K562 (cell line): ENCODE results near the gene ILF3. TPM values are rescaled to one million over a fixed set of nuclear protein-coding genes. Genes with fewer than 3 reads are reported as not detected.

Experiments
- ATAC-seq: fragments of 200-7000 bp; cut with Tn5 transposase; 3 replicates; pipeline ENCODE4 v1.9.1; 2020; ENCODE audit warnings: moderate library complexity
- BruUV-seq: library from RNA; stranded (reverse); fragments of 400-500 nt; replicated peaks from 2 replicates; lab custom pipeline; 2021; lab: Mats Ljungman, UMichigan
- CTCF ChIA-PET: fragments of 300-600 bp; formaldehyde crosslinking; extraction: SDS; loops from one replicate; lab custom pipeline; 2021; ENCODE audit warnings: low intra/inter-chr PET ratio; lab: Yijun Ruan, JAX
- POLR2A ChIA-PET: fragments of 300-600, 350-650 bp; sonication (Branson Sonifier 250); formaldehyde crosslinking; extraction: SDS; loops from one replicate; lab custom pipeline; 2021; ENCODE audit warnings: antibody characterized with exemption, inconsistent platforms; lab: Yijun Ruan, JAX
- DNase-seq, 4 experiments: peaks; one replicate each; pipeline versions ENCODE4 v3.0.0 to v3.0.0-alpha.2; 2011 to 2018; ENCODE audit warnings: low spot score in 3 of 4, mixed read lengths in 3 of 4; ENCODE audit errors: extremely low read depth in 1 of 4
- FAIRE-seq: peaks from 2 replicates; lab custom pipeline; 2011; peaks lifted over from hg19 to GRCh38; lab: Jason Lieb, UNC
- H2AFZ ChIP-seq: 2 replicates; pipeline ENCODE4 v1.6.0; 2011; ENCODE audit warnings: low read depth, low read length, control low read depth, inconsistent platforms
- H3K27ac ChIP-seq: fragments of 200-600 bp; 3 replicates; pipeline ENCODE4 v1.8.0; 2011; ENCODE audit warnings: low read depth, mild to moderate bottlenecking, control low read depth, inconsistent platforms, low read length, moderate library complexity, mixed read lengths; ENCODE audit errors: extremely low read depth
- H3K27me3 ChIP-seq, 2 experiments: fragments of 300-600 bp in 1 of 2; 2 replicates in 1 of 2; 3 replicates in 1 of 2; pipeline versions ENCODE4 v1.6.0 to v1.8.0; 2011; ENCODE audit warnings: inconsistent platforms in 2 of 2, low read length in 2 of 2, mild to moderate bottlenecking in 1 of 2, mixed read lengths in 1 of 2, moderate library complexity in 1 of 2; ENCODE audit not compliant: control insufficient read depth in 2 of 2, insufficient read depth in 2 of 2
- H3K36me3 ChIP-seq: fragments of 300-600 bp; 3 replicates; pipeline ENCODE4 v1.8.0; 2011; ENCODE audit warnings: mild to moderate bottlenecking, low read length, inconsistent platforms; ENCODE audit not compliant: control insufficient read depth, insufficient read depth
- H3K4me1 ChIP-seq, 2 experiments: fragments of 200-600 bp in 1 of 2; replicated peaks in 1 of 2; 2 replicates in 1 of 2; 3 replicates in 1 of 2; pipeline versions ENCODE4 v1.5.1 to v1.8.0; 2011; ENCODE audit warnings: inconsistent platforms in 2 of 2, low read length in 2 of 2, mild to moderate bottlenecking in 1 of 2, mixed read lengths in 1 of 2, moderate library complexity in 1 of 2; ENCODE audit not compliant: control insufficient read depth in 2 of 2, insufficient read depth in 2 of 2
- H3K4me2 ChIP-seq: 2 replicates; pipeline ENCODE4 v1.6.1; 2011; ENCODE audit warnings: low read length, control low read depth, inconsistent platforms, mixed read lengths; ENCODE audit not compliant: insufficient read depth
- H3K4me3 ChIP-seq: fragments of 200-600 bp; sonication (generic), shearing (Covaris generic); 2 replicates; pipeline ENCODE4 v1.5.1; 2016; ENCODE audit warnings: control low read depth, inconsistent platforms
- H3K79me2 ChIP-seq: fragments of 200-600 bp; 3 replicates; pipeline ENCODE4 v1.8.0; 2011; ENCODE audit warnings: low read length, inconsistent platforms; ENCODE audit not compliant: control insufficient read depth, insufficient read depth
- H3K9ac ChIP-seq, 2 experiments: 2 replicates each; pipeline versions ENCODE4 v1.6.0 to v1.6.1; 2011; ENCODE audit warnings: low read depth in 2 of 2, low read length in 2 of 2, control low read depth in 1 of 2, inconsistent platforms in 1 of 2, mild to moderate bottlenecking in 1 of 2, mixed read lengths in 1 of 2; ENCODE audit not compliant: insufficient read depth in 1 of 2
- H3K9me1 ChIP-seq: one replicate; pipeline ENCODE4 v1.6.0; 2011; ENCODE audit warnings: inconsistent platforms, mild to moderate bottlenecking, low read length, moderate library complexity; ENCODE audit not compliant: control insufficient read depth, insufficient read depth
- H3K9me3 ChIP-seq: replicated peaks from 2 replicates; pipeline ENCODE4 v1.5.1; 2011; ENCODE audit warnings: low read depth, low read length, inconsistent platforms; ENCODE audit not compliant: control insufficient read depth, insufficient read depth
- H4K20me1 ChIP-seq: replicated peaks from 2 replicates; pipeline ENCODE4 v1.6.1; 2011; ENCODE audit warnings: low read length, inconsistent platforms, mixed read lengths; ENCODE audit not compliant: control insufficient read depth, insufficient read depth
- CSDE1 ChIP-seq, 2 experiments: fragments of 450-650 bp; IDR thresholded peaks; 2 replicates each; pipeline ENCODE4 v1.6.1; 2016; ENCODE audit warnings: mild to moderate bottlenecking in 1 of 2
- DMBX1 ChIP-seq: fragments of 250-450 bp; sonication (Bioruptor Pico); IDR thresholded peaks from 2 replicates; pipeline ENCODE4 v1.8.0; 2022; ENCODE audit warnings: inconsistent platforms, mild to moderate bottlenecking, moderate library complexity, borderline replicate concordance
- ELF1 ChIP-seq: fragments of 200-800 bp; sonication (Bioruptor generic); IDR thresholded peaks from 2 replicates; pipeline ENCODE4 v1.6.1; 2016; ENCODE audit warnings: missing genetic modification characterization, missing compliant biosample characterization
- HNRNPK ChIP-seq: fragments of 200-400 bp; formaldehyde crosslinking; IDR thresholded peaks from one replicate; pipeline ENCODE4 v1.6.1; 2018; ENCODE audit warnings: mild to moderate bottlenecking, low read depth, low read length; ENCODE audit not compliant: poor library complexity, severe bottlenecking
- KDM5B ChIP-seq: fragments of 200-600 bp; sonication (generic); IDR thresholded peaks from 2 replicates; pipeline ENCODE4 v1.6.1; 2012; ENCODE audit warnings: low read depth, mild to moderate bottlenecking, moderate library complexity, low read length, control low read depth, inconsistent platforms; ENCODE audit not compliant: insufficient replicate concordance
- MAFF ChIP-seq: IDR thresholded peaks from 2 replicates; pipeline ENCODE4 v1.6.1; 2012; ENCODE audit warnings: low read length, improper control_type of control experiment
- MAFK ChIP-seq: IDR thresholded peaks from 2 replicates; pipeline ENCODE4 v1.6.1; 2011; ENCODE audit warnings: low read length, improper control_type of control experiment
- NELFE ChIP-seq: IDR thresholded peaks from 2 replicates; pipeline ENCODE4 v1.6.1; 2011; ENCODE audit warnings: mild to moderate bottlenecking; ENCODE audit not compliant: insufficient read depth, insufficient read length
- PHB ChIP-seq: fragments of 250-450 bp; sonication (Bioruptor Pico); IDR thresholded peaks from 2 replicates; pipeline ENCODE4 v1.5.0; 2021
- PHF21A ChIP-seq: fragments of 450-650 bp; IDR thresholded peaks from 2 replicates; pipeline ENCODE4 v1.6.1; 2017; ENCODE audit warnings: low read depth, borderline replicate concordance
- POLR2G ChIP-seq: fragments of 200-400 bp; formaldehyde crosslinking; IDR thresholded peaks from 2 replicates; pipeline ENCODE4 v1.6.1; 2017; ENCODE audit warnings: low read depth, mild to moderate bottlenecking, antibody characterized with exemption, low read length, moderate library complexity
- SAP30 ChIP-seq: fragments of 200-600 bp; sonication (generic); IDR thresholded peaks from 2 replicates; pipeline ENCODE4 v1.6.1; 2012; ENCODE audit warnings: borderline replicate concordance, low read depth, mild to moderate bottlenecking, moderate library complexity, low read length, control low read depth, inconsistent platforms; ENCODE audit not compliant: insufficient read depth, poor library complexity, severe bottlenecking
- SRSF7 ChIP-seq: fragments of 200-400 bp; formaldehyde crosslinking; optimal IDR thresholded peaks from 2 replicates; pipeline ENCODE3; 2017; ENCODE audit warnings: mild to moderate bottlenecking, low read depth, low read length
- TAL1 ChIP-seq: fragments of 450-650 bp; IDR thresholded peaks from 2 replicates; pipeline ENCODE4 v1.6.1; 2016; ENCODE audit warnings: mild to moderate bottlenecking
- ZNF347 ChIP-seq: fragments of 450-650 bp; formaldehyde crosslinking; IDR thresholded peaks from 2 replicates; pipeline ENCODE4 v1.4.0; 2020; ENCODE audit warnings: low read depth, mild to moderate bottlenecking, moderate library complexity
- WGBS: fragments of 100-300 bp; shearing (Covaris generic); methylation state at CpG from one replicate; pipeline ENCODE4 v1.1.6; 2016; ENCODE audit warnings: low coverage, mixed read lengths; ENCODE audit not compliant: insufficient coverage; ENCODE audit errors: missing lambda C conversion rate; 5-methylcytosine and 5-hydroxymethylcytosine counted together
- in situ Hi-C: fragments of 300-500 bp; cut with MboI; formaldehyde crosslinking; loops from 4 replicates; pipeline ENCODE4 v1.15.0; 2018; ENCODE audit warnings: inconsistent platforms, mixed read lengths
- intact Hi-C: fragments of 100-400 bp; cut with micrococcal nuclease; formaldehyde crosslinking; loops from 2 replicates; pipeline ENCODE4 v1.14.2; 2022
- polyA plus RNA-seq, 8 experiments: library from polyadenylated mRNA; depleted of rRNA in 4 of 8; stranded (reverse) in 5 of 8; unstranded in 3 of 8; fragments of >200 nt; fragmentation: Nextera tagmentation in 2 of 8; fragmentation: Illumina TruSeq in 1 of 8; extraction: Ambion mirVana in 2 of 8; extraction: Trizol in 1 of 8; gene quantifications; 2 replicates each; pipeline versions ENCODE4 v1.2.1 to v1.2.3, GENCODE V29; 2011 to 2014; ENCODE audit warnings: inconsistent platforms in 1 of 8, missing spikeins in 1 of 8
- total RNA-seq, 7 experiments: library from RNA; depleted of rRNA in 6 of 7; stranded (reverse); fragments of >200 nt in 6 of 7; fragmentation: Illumina TruSeq in 2 of 7; extraction: Trizol in 2 of 7; gene quantifications; 2 replicates each; pipeline versions ENCODE4 v1.2.1 to v1.2.3, GENCODE V29; 2011 to 2021; ENCODE audit warnings: low replicate concordance in 1 of 7
- TF ChIP-seq, protein P1 (sequence below): fragments of 250-450 bp; sonication (Bioruptor Pico); IDR thresholded peaks from 2 replicates; pipeline ENCODE4 v1.5.0; 2020; ENCODE audit warnings: mild to moderate bottlenecking
- TF ChIP-seq, protein P2 (sequence below): fragments of 450-650 bp; formaldehyde crosslinking; IDR thresholded peaks from 2 replicates; pipeline ENCODE4 v1.4.0; 2020; ENCODE audit warnings: mild to moderate bottlenecking, moderate library complexity
- TF ChIP-seq, protein P3 (sequence below): fragments of 450-650 bp; IDR thresholded peaks from 2 replicates; pipeline ENCODE4 v1.6.1; 2017; ENCODE audit warnings: mild to moderate bottlenecking, moderate library complexity

Gene ILF3
- total and polyA plus RNA-seq, 9 of the 15 experiments (the other 6 are each of a cell fraction or from before 2014, with no cell fraction given): 26.0 to 453 (median 175) TPM

DNA sequence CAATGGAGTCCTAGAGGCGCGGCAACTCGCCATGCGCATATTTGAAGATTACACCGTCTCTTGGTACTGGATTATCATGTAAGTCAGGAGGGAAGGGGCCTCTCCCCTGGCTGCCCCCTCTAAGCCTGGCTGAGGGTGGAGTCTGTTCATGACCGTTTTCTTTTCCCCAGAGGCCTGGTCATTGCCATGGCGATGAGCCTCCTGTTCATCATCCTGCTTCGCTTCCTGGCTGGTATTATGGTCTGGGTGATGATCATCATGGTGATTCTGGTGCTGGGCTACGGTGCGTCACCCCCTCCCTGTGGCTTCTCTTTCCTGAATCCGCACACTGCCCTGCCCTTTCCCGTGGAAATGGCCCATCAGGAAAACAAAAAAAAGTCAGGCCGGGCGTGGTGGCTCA, 22.3 kb upstream of the ILF3 start:
- no peak for DNase-seq
- ChIA-PET CTCF (interaction anchor here (0.7 kb wide), 1 partner anchor 9 kb away, joined by 4 read pairs; no protein-coding TSS in a partner anchor), POLR2A (no interaction called here)
- Histone ChIP-seq H3K4me1 (peaks cover 0 to 6% of the 10 kb centered on the region in 2 experiments; a peak in 2 of 5 replicates), H3K27me3 (no peaks in the 10 kb centered on the region), H3K9me3 (no peaks in the 10 kb centered on the region), H3K4me2 (no peak overlapping the region), H3K4me3 (no peak overlapping the region), H3K9me1 (no peaks in the 10 kb centered on the region), H4K20me1 (no peaks in the 10 kb centered on the region), H3K9ac (no peak overlapping the region), H3K36me3 (peaks cover 38% of the 10 kb centered on the region; the same call in 2 of the 3 replicates), H3K27ac (no peak overlapping the region), H2AFZ (no peak overlapping the region), H3K79me2 (no peaks in the 10 kb centered on the region)
- BruUV-seq: no TSS peak
- intact Hi-C loops (no loop called here), in situ Hi-C loops (no loop called here)
- TF ChIP-seq KDM5B (no peak), ZNF347 (CRISPR knock-in tag) (no peak), CSDE1 (IDR thresholded peaks at IDR 0.05) (no peak), SRSF7 (no peak), DMBX1 (no peak), HNRNPK (no peak), TAL1 (no peak), MAFF (no peak), PHF21A (no peak), MAFK (no peak), PHB (no peak), NELFE (no peak), ELF1 (tag) (no peak), POLR2G (no peak), SAP30 (no peak)
- TF ChIP-seq, protein P1, sequence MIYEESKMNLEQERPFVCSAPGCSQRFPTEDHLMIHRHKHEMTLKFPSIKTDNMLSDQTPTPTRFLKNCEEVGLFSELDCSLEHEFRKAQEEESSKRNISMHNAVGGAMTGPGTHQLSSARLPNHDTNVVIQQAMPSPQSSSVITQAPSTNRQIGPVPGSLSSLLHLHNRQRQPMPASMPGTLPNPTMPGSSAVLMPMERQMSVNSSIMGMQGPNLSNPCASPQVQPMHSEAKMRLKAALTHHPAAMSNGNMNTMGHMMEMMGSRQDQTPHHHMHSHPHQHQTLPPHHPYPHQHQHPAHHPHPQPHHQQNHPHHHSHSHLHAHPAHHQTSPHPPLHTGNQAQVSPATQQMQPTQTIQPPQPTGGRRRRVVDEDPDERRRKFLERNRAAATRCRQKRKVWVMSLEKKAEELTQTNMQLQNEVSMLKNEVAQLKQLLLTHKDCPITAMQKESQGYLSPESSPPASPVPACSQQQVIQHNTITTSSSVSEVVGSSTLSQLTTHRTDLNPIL (CRISPR knock-in tag): no peak
- TF ChIP-seq, protein P2, sequence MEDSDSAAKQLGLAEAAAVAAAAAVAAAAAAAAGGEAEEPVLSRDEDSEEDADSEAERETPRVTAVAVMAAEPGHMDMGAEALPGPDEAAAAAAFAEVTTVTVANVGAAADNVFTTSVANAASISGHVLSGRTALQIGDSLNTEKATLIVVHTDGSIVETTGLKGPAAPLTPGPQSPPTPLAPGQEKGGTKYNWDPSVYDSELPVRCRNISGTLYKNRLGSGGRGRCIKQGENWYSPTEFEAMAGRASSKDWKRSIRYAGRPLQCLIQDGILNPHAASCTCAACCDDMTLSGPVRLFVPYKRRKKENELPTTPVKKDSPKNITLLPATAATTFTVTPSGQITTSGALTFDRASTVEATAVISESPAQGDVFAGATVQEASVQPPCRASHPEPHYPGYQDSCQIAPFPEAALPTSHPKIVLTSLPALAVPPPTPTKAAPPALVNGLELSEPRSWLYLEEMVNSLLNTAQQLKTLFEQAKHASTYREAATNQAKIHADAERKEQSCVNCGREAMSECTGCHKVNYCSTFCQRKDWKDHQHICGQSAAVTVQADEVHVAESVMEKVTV (CRISPR knock-in tag): no peak
- TF ChIP-seq, protein P3, sequence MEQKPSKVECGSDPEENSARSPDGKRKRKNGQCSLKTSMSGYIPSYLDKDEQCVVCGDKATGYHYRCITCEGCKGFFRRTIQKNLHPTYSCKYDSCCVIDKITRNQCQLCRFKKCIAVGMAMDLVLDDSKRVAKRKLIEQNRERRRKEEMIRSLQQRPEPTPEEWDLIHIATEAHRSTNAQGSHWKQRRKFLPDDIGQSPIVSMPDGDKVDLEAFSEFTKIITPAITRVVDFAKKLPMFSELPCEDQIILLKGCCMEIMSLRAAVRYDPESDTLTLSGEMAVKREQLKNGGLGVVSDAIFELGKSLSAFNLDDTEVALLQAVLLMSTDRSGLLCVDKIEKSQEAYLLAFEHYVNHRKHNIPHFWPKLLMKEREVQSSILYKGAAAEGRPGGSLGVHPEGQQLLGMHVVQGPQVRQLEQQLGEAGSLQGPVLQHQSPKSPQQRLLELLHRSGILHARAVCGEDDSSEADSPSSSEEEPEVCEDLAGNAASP: no peak
- 79% methylated on average over 11 of the region's 14 CpGs for WGBS
- ATAC-seq: no peak
- FAIRE-seq: no peak
